Measurements from ENCODE around the gene PLIN5. TPM values are rescaled to one million over a fixed set of nuclear protein-coding genes. Genes with fewer than 3 reads are reported as not detected.

PLIN5 gene
- total RNA-seq, 2 donors from 2014 or later, result 3.7 to 3.9 TPM

- Mint-ChIP-seq H3K36me3 (ENCODE audit: low read depth) (peaks cover 41% of the 10 kb centered on the region), H3K27me3 (ENCODE audit: insufficient read depth) (no peaks in the 10 kb centered on the region), H3K4me3 (no peak overlapping the region), H3K9me3 (no peaks in the 10 kb centered on the region), H3K4me1 (no peaks in the 10 kb centered on the region), H3K27ac (no peak overlapping the region)
- Histone ChIP-seq H3K9me3 (ENCODE audit: control insufficient read depth, low read length) (no peaks in the 10 kb centered on the region), H3K36me3 (ENCODE audit: control insufficient read depth, insufficient read depth, low read length) (peaks cover 61% of the 10 kb centered on the region), H3K27ac (ENCODE audit: low read depth, low read length) (no peak overlapping the region), H3K4me3 (ENCODE audit: low read length) (no peak overlapping the region), H3K9ac (ENCODE audit: extremely low read depth, low read length, poor library complexity, severe bottlenecking) (no peak overlapping the region), H3K27me3 (ENCODE audit: control insufficient read depth, insufficient read depth, low read length, poor library complexity, severe bottlenecking) (no peaks in the 10 kb centered on the region), H3K4me1 (ENCODE audit: control insufficient read depth, insufficient read depth, low read length) (no peaks in the 10 kb centered on the region)
- no peak for DNase-seq
- WGBS, 2 experiments (ENCODE audit: insufficient coverage in 1 of 2, insufficient read length in 1 of 2), result 94 to 95% methylated on average over 28 to 41 of the region's 41 CpGs
- TF ChIP-seq CTCF (conservative IDR thresholded peaks at IDR 0.05), result no peak
Observed at GRCh38 chr19:4493104-4493928, 41.7 kb downstream of the PLIN5 start.

- Mint-ChIP-seq H3K36me3 (ENCODE audit: low read depth) (peaks cover 43% of the 10 kb centered on the region), H3K9me3 (no peaks in the 10 kb centered on the region), H3K27me3 (ENCODE audit: insufficient read depth) (no peaks in the 10 kb centered on the region), H3K4me1 (no peaks in the 10 kb centered on the region), H3K27ac (no peak overlapping the region), H3K4me3 (no peak overlapping the region)
- TF ChIP-seq CTCF (conservative IDR thresholded peaks at IDR 0.05), result no peak
- Histone ChIP-seq H3K4me1 (ENCODE audit: control insufficient read depth, insufficient read depth, low read length) (no peaks in the 10 kb centered on the region), H3K9me3 (ENCODE audit: control insufficient read depth, low read length) (no peaks in the 10 kb centered on the region), H3K36me3 (ENCODE audit: control insufficient read depth, insufficient read depth, low read length) (peaks cover 59% of the 10 kb centered on the region), H3K27ac (ENCODE audit: low read depth, low read length) (no peak overlapping the region), H3K9ac (ENCODE audit: extremely low read depth, low read length, poor library complexity, severe bottlenecking) (no peak overlapping the region), H3K4me3 (ENCODE audit: low read length) (no peak overlapping the region), H3K27me3 (ENCODE audit: control insufficient read depth, insufficient read depth, low read length, poor library complexity, severe bottlenecking) (no peaks in the 10 kb centered on the region)
- 100% methylated on average over 2 of the region's 3 CpGs; no CpG with 5 or more reads in 1 of the 2 experiments for WGBS, 2 experiments (ENCODE audit: insufficient coverage in 1 of 2, insufficient read length in 1 of 2)
- DNase-seq, result no peak
Observed at GRCh38 chr19:4492337-4493103, 42.5 kb downstream of the PLIN5 start.

GRCh38 chr19:4491446-4491845 is 43.6 kb downstream of the PLIN5 start:
- H3K36me3 ChIP-seq (ENCODE audit: control insufficient read depth, insufficient read depth, low read length), result peaks cover 64% of the 10 kb centered on the region
- Mint-ChIP-seq H3K9me3 (no peaks in the 10 kb centered on the region), H3K4me3 (no peak overlapping the region), H3K27ac (no peak overlapping the region), H3K27me3 (ENCODE audit: insufficient read depth) (no peaks in the 10 kb centered on the region), H3K36me3 (ENCODE audit: low read depth) (peaks cover 50% of the 10 kb centered on the region), H3K4me1 (no peaks in the 10 kb centered on the region)
- TF ChIP-seq CTCF (conservative IDR thresholded peaks at IDR 0.05), result no peak
- no peaks in the 10 kb centered on the region for H3K9me3 ChIP-seq (ENCODE audit: control insufficient read depth, low read length)
- no peak overlapping the region for H3K4me3 ChIP-seq (ENCODE audit: low read length)
- 95 to 99% methylated on average over 10 to 21 of the region's 21 CpGs for WGBS, 2 experiments (ENCODE audit: insufficient coverage in 1 of 2, insufficient read length in 1 of 2)
- DNase-seq, result no peak
- H3K27me3 ChIP-seq (ENCODE audit: control insufficient read depth, insufficient read depth, low read length, poor library complexity, severe bottlenecking), result no peaks in the 10 kb centered on the region
- no peaks in the 10 kb centered on the region for H3K4me1 ChIP-seq (ENCODE audit: control insufficient read depth, insufficient read depth, low read length)
- H3K27ac ChIP-seq (ENCODE audit: low read depth, low read length), result no peak overlapping the region
- no peak overlapping the region for H3K9ac ChIP-seq (ENCODE audit: extremely low read depth, low read length, poor library complexity, severe bottlenecking)
